ENCODE measurements around the gene DIP2B.
A peak's percentile ranks its signal among the peaks of the same experiment; 100 is the strongest.
"Not testable (repeated sequence)": the region's sequence is repeated elsewhere in the genome, so short reads cannot be mapped to it uniquely, and the experiment has no call there.

The DIP2B gene

GRCh38 chr12:50640321-50640939 is 135.6 kb downstream of the DIP2B start:
- DNase-seq = no peak

- DNase-seq = peak; percentile 26
These were observed 136.8 kb downstream of the DIP2B start for GRCh38 chr12:50641566-50641965.

- no peak for DNase-seq
These were observed 137.3 kb downstream of the DIP2B start for GRCh38 chr12:50642035-50642451.

GRCh38 chr12:50642761-50643160 is 138.0 kb downstream of the DIP2B start:
- DNase-seq = no peak

- DNase-seq = no peak
These were observed 142.2 kb downstream of the DIP2B start for GRCh38 chr12:50647031-50647430.

GRCh38 chr12:50647479-50647878 is 142.7 kb downstream of the DIP2B start:
- DNase-seq = no peak

- no peak for DNase-seq
These were observed 145.5 kb downstream of the DIP2B start for GRCh38 chr12:50650285-50650684.

- DNase-seq = no peak
These were observed 150.7 kb downstream of the DIP2B start for GRCh38 chr12:50655374-50655921.

- no peak for DNase-seq
These were observed 154.5 kb downstream of the DIP2B start for GRCh38 chr12:50659260-50659659.

- peak; percentile 43 for DNase-seq
These were observed 155.1 kb downstream of the DIP2B start for GRCh38 chr12:50659690-50660424.

- no peak for DNase-seq
These were observed 155.6 kb downstream of the DIP2B start for GRCh38 chr12:50660425-50660822.

- no peak for DNase-seq
These were observed 156.7 kb downstream of the DIP2B start for GRCh38 chr12:50661300-50662115.

- DNase-seq = no peak
These were observed 157.3 kb downstream of the DIP2B start for GRCh38 chr12:50662116-50662510.

- DNase-seq = no peak
These were observed 160.4 kb downstream of the DIP2B start for GRCh38 chr12:50665170-50665569.

- DNase-seq = no peak
These were observed 160.8 kb downstream of the DIP2B start for GRCh38 chr12:50665609-50666008.

- DNase-seq = no peak
These were observed 161.2 kb downstream of the DIP2B start for GRCh38 chr12:50666023-50666422.

GRCh38 chr12:50672158-50672557 is 167.4 kb downstream of the DIP2B start:
- DNase-seq = no peak

- no peak for DNase-seq
These were observed 172.0 kb downstream of the DIP2B start for GRCh38 chr12:50676756-50677155.

GRCh38 chr12:50677858-50678257 is 173.1 kb downstream of the DIP2B start:
- no peak for DNase-seq

- DNase-seq = no peak
These were observed 174.0 kb downstream of the DIP2B start for GRCh38 chr12:50678650-50679365.

GRCh38 chr12:50679612-50680011 is 174.8 kb downstream of the DIP2B start:
- DNase-seq = no peak

- DNase-seq = not testable (repeated sequence)
These were observed 176.3 kb downstream of the DIP2B start for GRCh38 chr12:50681064-50681463.

- no peak for DNase-seq
These were observed 180.9 kb downstream of the DIP2B start for GRCh38 chr12:50685641-50686040.

Data from NCI-H510A (cell line).